Hematopoietic multipotent progenitor cell treated with erythropoietin and hydrocortisone succinate and interleukin-3 and kit ligand, for 8 days (in vitro differentiated cells): ENCODE data around the gene CDC5L.

Source experiments
- DNase-seq: peaks from one replicate; pipeline ENCODE4 v3.0.0-alpha.2; 2015

The CDC5L gene

DNA sequence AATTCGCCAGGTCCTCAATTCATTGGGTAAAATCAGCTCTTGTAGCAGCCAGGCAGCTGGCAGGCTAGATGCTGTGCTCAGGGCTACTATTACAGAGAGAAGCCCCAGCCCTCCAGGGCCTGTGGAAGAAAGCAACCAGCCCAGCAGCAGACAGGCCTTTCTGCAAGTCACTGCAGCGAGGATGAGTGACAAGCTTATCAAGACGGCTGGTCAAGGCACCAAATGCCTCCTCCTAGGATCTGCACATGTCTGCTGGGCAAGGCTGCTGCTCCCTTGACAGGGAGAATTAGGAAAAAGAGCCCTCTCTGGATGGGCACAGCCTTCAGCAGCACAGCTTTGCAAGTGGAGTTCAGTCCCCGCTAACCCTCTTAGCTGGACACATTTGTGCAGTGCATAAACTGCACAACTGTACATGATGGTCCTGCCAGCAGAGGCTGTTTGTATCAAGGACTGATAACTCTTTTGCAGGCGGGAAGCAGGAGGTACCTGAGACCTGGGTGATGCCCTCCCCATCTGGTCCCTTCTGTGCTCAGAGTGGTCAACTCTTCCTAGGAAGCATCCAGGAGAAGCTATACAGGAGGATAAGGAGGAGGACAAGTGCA is 89.9 kb downstream of the CDC5L start:
- peak; percentile 26 for DNase-seq

DNA sequence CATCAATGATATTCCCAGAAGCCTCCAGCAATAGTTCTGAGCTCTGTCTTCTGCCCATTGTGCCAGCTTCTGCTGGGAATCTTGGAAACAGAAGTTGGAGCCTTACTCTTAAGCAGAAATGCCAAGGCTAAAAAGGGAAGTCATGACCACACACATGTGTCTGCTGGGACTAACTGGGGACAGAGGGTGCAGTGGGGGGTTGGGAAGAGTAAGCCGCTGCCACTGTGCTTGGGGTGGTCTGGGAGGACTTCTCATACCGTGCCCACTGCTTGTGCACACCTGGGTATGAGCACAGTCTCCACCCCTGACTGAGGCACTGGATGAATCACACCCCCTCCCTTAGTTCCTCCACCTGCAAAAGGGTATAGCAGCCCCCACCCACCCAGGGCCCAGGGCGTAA is 90.7 kb downstream of the CDC5L start:
- no peak for DNase-seq

DNA sequence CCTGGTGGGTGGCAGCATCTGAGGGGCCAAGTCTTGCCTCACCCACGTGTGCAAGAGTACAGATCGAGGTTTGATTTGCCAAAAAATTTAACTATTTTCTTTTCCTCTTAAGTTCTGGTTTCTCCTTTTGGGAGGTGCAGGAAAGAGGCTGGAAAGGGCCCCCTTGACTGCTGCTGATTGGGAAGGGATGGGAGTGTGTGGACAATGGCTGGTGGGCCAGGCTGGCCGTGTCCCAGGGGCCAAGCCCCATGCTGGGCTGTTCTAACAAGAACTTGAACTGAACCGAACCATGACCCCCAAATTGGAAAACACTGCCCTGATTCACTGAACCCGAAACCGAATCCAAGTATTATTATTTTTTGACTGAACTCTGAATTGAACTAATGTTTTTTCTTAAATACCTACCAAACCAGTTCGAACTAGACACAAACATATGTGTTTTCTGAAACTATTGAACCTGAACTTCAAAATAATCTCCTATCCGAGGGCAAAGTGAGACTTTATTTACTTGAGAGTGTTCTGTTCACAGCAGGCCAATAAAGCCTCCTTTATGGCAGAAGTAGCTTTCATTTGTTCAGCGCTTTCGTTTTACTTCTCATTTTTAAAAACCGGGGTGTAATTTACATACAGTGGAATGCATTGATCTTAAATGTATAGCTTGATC is 91.2 kb downstream of the CDC5L start:
- no peak for DNase-seq

DNA sequence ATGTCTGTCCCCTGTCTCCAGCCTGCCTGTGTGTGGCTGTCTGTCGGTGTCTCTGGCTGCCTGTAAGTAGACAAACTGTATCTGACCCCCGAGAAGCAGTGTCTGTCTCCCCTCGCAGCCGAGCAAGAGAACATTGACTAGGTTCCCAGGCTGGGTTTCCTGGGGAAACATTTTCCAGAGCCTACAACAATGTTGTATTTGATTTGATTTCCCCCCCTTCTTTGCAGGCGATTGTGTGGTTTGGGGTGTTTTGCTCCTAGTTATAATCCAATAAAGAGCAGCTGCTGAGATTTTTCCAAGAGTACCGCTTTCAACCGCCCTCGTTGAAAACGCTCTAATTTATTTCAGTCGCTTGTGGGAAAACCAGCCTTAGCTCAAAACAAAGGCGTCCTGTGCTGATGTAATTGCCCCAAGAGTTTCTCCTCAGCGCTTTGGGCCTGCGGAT is 92.6 kb downstream of the CDC5L start:
- DNase-seq, result no peak

DNA sequence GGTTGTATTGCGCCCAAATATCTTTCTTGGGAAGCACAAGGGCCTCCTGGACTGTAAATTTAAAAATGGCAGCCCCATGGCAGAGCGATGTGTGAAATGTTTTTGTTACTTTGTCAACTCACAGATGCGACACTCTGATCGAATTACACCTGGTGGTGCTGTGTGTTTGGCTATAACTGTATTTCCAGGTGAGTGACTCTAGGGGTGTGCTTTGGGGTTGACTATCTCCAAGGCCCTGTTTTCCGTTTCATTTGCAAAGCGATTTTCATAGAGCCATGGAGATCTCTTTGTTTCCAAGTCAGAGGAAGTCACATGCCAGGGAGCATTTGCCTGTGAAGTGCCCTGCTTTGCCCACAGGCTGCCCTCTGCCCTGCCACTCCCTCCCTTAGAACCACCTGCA is 93.5 kb downstream of the CDC5L start:
- no peak for DNase-seq

DNA sequence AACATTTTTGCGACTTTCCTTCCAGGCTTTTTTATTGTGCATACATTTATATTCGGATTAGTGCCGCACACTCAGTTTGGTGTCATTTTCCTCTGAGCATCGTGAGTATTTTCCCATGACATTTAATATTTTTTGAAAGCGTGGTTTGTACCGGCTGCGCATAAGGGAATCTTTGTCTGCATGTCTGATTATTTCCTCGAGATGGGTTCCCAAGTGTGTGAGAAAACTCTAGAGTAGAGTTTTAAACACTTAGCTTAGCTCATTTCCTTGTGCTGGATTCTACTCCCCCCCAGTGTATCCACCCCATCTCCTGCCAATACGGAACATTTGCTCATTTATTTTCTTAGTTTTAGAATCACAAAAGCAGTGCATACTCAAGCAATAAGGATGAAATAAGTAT is 94.3 kb downstream of the CDC5L start:
- DNase-seq, result no peak

DNA sequence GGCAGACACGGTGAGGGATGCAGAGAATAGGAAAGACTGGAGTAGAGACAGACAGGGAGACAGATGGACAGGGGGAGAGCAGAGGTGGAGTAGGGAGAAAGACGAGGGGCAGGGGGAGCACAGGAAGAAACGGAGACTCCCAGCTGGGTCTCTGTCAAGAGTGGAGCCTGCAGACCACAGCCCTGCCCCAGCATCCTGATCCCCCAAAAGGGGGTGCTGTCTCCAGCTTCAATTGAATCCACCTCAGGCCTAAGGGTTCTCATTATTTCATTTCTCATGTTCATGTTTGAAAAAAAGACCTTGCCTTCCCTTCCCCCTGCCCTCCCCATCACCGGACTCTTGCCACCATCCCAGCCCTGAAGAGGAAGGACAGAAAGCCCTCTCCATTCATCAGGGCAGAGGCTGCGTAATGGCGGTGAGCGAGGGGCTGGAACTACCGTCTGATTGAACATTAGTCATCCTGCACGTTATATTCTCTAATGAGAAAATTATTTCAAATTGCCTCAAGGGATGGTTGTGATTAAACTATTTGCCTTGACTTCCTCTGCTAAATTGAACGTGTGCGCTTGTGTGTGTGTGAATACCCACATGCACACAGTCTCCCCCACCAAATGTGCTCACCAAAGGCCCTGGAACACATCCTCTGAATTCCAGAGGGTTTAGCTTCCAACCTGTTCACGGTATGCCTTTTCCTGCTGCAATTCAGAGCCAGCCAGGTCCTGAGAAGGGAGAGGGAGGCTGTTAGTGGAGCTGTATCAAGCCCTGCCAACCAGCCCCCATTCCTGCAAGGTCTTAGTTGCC is 98.3 kb downstream of the CDC5L start:
- DNase-seq, result no peak

DNA sequence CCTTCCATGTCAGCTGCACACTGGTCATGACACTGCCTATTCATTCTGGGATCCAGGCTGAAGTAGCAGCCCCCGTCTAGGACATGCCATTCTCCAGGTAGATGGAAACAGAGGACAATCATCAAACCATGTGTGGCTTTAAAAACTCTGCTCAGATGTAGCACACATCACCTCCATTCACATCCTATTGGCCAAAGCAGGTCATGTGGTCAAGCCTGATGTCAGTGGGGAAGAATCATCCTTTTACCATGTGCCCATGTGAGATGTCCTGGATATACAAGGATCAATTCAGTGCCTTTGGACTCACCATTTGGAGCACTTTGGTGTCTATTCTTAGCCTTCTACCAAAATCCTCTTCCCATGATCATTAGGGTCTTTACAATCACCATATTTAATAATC is 99.5 kb downstream of the CDC5L start:
- DNase-seq, result no peak

DNA sequence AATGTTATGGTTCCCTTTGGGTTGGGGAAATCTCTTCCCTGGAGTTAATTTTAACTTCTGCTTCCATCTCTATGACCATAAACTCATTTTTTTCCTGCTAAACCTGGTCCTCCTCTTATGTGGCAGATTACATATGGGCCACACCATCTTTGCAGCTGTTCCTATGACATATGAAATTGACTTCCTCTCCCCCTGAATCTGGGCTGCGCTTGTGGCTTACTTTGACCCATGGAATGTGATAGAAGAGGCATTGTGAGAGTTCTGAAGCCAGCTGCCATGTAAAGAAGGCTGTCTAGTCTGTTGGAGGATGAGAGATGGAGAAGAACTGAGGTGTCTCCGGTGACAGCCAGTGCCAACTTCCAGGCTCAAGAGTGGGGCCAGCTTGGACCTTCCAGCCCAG is 100.1 kb downstream of the CDC5L start:
- no peak for DNase-seq

DNA sequence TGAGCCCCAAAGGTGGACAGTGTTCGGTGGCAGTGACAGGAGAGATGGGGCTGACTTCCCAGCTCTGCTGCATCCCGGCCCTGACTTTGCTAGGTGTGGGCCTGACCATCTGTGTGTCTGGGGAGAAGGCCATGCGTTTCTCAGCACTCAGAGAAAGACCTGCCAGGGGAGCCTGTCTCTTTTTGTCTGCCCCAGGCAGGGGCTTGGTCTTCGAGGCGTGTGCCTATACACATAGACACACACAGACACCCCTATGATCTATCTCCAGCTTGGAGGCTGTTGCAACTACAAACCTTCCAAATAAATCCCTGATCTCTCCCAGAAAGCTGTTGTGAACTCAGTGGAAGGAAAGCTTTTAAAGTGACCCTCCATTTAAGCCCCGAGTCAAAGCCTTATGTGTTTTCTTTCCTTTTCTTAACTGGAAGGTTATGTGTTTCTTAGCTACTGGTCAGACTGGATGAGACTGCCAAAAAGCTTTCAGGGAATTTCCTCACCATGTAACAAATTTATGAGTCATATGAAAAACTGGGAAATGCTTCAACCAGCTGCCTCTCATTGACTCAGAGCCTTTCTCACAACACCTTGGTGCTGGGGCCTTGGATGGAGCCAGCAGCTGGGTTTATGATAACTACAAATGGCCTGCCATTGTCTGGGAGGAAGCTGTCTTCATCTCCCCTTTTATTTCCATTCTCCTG is 102.6 kb downstream of the CDC5L start:
- no peak for DNase-seq

DNA sequence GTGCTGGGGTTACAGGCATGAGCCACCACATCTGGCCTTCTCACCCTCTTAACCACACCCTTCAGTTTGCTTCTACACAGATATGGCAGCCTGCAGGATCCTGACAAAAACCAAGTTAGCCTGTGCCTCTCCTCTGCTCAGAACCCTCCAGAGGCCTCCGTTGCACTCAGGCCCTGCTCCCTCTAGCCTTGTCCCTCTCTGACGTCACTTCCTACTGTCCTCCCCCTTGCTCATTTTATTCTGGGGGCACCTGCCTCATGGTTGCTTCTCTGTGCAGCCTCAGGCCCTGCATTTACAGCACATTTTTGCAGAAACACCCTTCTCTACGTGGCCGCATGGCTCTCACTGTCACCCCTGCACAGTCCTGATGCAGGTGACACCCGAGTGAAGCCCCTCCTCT is 105.6 kb downstream of the CDC5L start:
- no peak for DNase-seq

DNA sequence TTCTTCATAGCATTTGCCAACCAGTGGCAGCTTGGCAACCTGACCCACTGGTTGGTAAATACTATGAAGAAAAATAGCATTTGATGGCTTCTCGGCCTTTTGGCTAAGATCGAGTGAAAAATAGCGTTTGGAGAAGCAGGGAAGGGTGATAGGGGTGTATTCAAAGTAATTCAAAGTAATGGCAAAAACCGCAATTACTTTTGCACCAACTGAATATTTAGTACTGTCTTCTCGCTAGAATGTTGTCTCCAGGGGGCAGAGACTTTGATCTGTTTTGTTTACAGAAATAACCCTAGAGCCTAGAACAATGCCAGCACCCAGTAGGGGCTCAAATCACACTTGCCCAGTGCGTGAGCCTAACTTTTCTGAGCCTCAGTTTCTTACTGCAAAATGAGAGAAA is 106.1 kb downstream of the CDC5L start:
- no peak for DNase-seq

DNA sequence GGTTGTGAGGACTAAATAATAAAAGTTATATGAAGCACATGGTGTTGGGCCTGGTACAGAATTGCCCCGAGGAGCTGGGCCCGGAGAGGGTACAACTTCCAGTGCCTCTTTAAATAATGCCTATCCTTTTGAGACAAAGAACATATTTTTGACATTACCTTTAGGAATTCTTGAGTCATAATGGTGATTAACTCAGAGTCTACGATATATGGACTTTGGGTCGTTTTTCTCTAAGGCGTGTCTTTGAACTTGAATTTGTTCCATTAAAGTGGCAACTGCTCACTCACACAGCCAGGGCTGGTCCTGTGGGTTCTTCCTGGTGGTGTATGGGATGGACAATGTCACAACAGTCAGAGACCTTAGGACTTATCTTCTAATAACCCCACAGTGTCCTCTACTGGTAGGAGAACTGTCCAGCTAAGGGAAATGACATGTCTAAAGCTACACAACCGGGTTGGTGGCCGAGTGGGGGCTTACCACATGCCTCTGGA is 106.5 kb downstream of the CDC5L start:
- peak; percentile 14 for DNase-seq

DNA sequence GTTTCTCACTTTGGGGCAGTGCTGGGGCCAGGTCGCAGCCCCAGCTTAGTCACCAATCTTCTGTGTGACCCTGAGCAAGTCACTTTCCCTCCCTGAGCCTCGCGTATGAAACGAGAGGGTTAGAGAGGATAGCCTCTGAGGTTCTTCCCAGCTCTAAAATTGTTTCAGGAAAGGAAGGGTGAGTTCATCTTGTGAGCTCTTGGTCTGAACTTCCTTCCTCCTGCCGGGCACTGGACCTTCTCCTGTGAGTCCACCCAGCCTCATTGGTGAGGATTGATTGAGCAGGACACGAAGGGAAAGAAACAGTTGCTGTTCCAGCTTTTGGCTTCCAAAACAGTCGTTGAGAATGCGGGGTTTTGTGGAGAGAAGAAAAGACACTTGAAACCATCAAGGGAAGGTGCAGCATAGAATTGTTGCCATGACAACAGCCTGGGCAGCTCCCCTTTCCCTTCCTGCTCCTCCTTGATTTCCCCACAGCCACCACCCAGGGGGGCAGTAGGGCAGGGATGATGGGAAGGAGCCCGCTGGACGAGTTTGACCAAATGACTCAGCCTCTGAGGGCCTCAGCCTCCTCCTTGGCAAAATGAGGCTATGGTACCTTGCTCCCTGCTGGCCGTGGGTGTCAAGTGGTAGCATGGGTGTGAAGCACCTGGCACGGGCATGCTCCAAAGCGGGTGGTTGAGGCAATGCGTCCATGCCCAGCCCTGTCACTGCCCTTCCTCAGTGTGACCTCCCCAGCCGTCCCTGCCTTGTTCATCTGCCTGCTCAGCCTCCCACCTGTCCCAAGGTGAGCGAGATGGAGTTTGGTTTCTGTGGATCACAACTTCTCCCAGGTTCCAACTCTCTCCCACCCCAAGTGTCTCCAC is 107.8 kb downstream of the CDC5L start:
- DNase-seq, result no peak

DNA sequence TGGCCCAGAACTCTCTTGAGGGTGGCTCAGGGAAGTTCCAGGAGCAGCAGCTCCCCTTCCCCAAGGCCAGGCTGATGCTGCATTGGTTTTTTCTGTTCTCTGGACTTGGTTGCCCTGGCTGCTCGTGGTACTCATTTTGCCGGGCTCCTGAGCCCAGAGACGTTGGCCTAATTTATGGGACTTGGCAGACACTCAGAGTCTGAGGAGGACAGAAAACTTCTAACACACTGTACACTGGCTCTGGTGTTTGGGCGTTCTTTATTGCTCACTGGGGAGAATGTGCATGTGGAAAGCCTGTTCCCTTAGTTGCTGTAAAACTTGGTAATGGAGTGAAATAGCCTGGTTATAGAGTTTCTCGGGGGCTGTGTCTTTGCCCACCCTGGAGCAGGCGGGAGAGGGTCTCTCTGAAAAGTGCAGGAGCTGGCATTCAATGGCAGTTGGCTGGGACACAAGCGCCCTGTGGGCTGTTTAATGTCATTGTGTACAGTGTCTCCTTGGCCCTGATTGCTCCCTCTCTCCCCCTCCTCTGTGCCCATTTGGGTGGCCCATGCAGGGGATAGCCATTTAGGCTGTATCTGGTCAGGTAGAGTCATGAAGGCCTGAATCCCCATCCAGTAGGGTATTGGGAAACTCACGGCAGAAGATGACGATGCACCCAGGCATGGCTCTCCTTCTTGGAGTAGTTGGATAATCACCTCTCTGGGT is 109.3 kb downstream of the CDC5L start:
- no peak for DNase-seq

DNA sequence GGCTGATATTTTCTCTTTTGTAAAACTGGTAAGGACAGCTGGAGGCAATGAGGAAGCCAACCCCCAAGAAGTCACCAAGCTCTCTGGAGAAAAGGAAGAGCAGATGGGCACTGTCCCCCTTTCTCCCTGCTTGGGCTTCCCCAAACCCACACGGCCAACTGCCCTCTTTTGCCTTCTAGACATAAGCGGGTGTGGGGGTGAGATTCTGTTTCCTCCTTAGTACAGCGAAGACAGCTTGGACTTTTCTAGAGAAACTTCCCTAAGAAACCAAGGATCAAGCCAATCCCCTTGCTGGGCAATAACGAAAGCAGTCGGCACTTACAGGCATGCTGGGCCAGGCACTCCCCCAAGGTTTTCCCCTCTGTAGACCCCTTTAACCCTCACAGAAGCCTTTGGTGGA is 110.3 kb downstream of the CDC5L start:
- DNase-seq, result no peak

DNA sequence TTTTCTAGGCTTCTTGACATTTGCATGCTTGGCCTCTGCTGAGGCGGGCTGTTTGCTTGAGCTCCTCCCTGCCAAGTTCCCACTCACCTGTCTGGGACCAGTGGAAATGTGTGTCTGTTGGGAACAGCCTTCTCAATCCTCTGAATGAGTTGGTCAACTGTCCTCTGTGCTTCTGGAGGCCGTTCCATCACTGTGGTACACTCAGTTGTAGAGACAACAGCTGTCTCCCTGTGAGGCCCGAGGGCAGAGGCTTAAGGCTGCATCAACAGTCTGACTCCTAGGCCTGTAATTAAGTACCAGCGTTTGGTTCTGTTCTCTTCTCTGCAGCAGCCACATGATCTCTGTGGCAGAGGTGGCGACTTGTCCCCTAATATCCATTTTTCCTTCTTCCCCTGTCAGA is 110.9 kb downstream of the CDC5L start:
- no peak for DNase-seq

DNA sequence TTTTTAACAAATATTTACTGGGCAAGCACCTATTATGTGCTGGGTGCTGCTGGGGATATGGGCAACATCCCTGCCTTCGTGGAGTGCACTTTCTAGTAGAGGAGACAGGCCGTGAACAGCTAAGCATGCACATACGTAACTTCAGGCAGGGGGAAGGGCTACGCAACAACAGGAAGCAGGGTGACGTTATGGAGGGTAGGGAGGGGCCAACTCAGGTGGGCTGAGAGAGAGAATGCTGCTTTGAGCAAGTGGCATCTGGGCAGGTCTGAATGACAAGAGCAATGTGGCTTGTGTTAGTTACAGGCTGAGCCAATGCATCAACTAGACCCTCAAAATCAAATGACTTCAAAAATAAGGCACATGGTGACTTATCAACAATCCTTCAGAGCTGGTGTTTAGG is 112.1 kb downstream of the CDC5L start:
- no peak for DNase-seq
